GM12878 (cell line): Measurements from ENCODE around the gene SLCO4A1. TPM values are rescaled to one million over a fixed set of nuclear protein-coding genes. Genes with fewer than 3 reads are reported as not detected.

ENCODE experiments used
- BCL11A ChIP-seq: IDR thresholded peaks from 2 replicates; pipeline ENCODE4 v1.6.1; 2011; ENCODE audit warnings: low read depth, low read length
- EP300 ChIP-seq, 2 experiments: fragments of 150-350 bp in 1 of 2; IDR thresholded peaks; 2 replicates each; pipeline ENCODE4 v1.6.1; 2011 to 2012; ENCODE audit warnings: low read depth in 2 of 2, low read length in 2 of 2, borderline replicate concordance in 1 of 2, improper control_type of control experiment in 1 of 2, inconsistent platforms in 1 of 2; ENCODE audit not compliant: control insufficient read depth in 1 of 2
- NFIC ChIP-seq: IDR thresholded peaks from 2 replicates; pipeline ENCODE4 v1.6.1; 2012; ENCODE audit warnings: low read depth, mild to moderate bottlenecking, inconsistent platforms, low read length, moderate library complexity
- PRDM15 ChIP-seq: fragments of 450-650 bp; formaldehyde crosslinking; IDR thresholded peaks from 2 replicates; pipeline ENCODE4 v1.4.0; 2020; ENCODE audit warnings: mild to moderate bottlenecking, moderate library complexity
- SMAD1 ChIP-seq: fragments of 450-650 bp; IDR thresholded peaks from 2 replicates; pipeline ENCODE4 v1.6.1; 2018; ENCODE audit warnings: mild to moderate bottlenecking, low read depth; ENCODE audit not compliant: partially characterized antibody
- SPI1 ChIP-seq: IDR thresholded peaks from 2 replicates; pipeline ENCODE4 v1.6.1; 2011; ENCODE audit warnings: low read depth, mild to moderate bottlenecking, low read length, moderate library complexity, borderline replicate concordance; ENCODE audit not compliant: insufficient read depth
- TBL1XR1 ChIP-seq: IDR thresholded peaks from 2 replicates; pipeline ENCODE4 v1.6.1; 2012; ENCODE audit warnings: low read depth, low read length, improper control_type of control experiment
- ZNF592 ChIP-seq: fragments of 450-650 bp; IDR thresholded peaks from 2 replicates; pipeline ENCODE4 v1.6.1; 2017; ENCODE audit warnings: mild to moderate bottlenecking, moderate library complexity
- polyA plus RNA-seq, 11 experiments: library from polyadenylated mRNA; depleted of rRNA in 4 of 11; unstranded in 6 of 11; stranded (reverse) in 5 of 11; fragments of >200 nt; fragmentation: Nextera tagmentation in 4 of 11; fragmentation: Illumina TruSeq in 1 of 11; extraction: Ambion mirVana in 4 of 11; extraction: Trizol in 1 of 11; gene quantifications; 1 replicate in 1 of 11; 2 replicates in 10 of 11; pipeline versions ENCODE4 v1.2.1 to v1.2.3, GENCODE V29; 2011 to 2016; ENCODE audit warnings: inconsistent platforms in 2 of 11, missing spikeins in 2 of 11, low read depth in 1 of 11
- total RNA-seq, 4 experiments: library from RNA; depleted of rRNA in 3 of 4; stranded (reverse); fragments of >200 nt in 3 of 4; fragmentation: Illumina TruSeq in 1 of 4; extraction: Trizol in 1 of 4; gene quantifications; 2 replicates each; pipeline versions ENCODE4 v1.2.1 to v1.2.3, GENCODE V29; 2013 to 2021

The SLCO4A1 gene
- total and polyA plus RNA-seq, 10 of the 15 experiments (the other 5 are each of a cell fraction or from before 2014, with no cell fraction given) = 2.1 to 30.7 (median 12.0) TPM

- no peak for TF ChIP-seq ZNF592
- TF ChIP-seq SPI1 = no peak
- no peak for TF ChIP-seq SMAD1
- no peak for TF ChIP-seq EP300 (IDR thresholded peaks at IDR 0.05; ENCODE audit: borderline replicate concordance in 1 of 2, control insufficient read depth in 1 of 2, low read depth in 2 of 2, low read length in 2 of 2)
- no peak for TF ChIP-seq NFIC
- no peak for TF ChIP-seq PRDM15 (CRISPR knock-in tag)
- no peak for TF ChIP-seq TBL1XR1
- TF ChIP-seq BCL11A = no peak
- TF ChIP-seq, all 136 proteins: peak for 0
Measured at GRCh38 chr20:62670156-62670555, 27.9 kb downstream of the SLCO4A1 start (continued).
